ENCODE measurements around the gene TDRD7.

The TDRD7 gene

GRCh38 chr9:97427885-97428284, 16.0 kb downstream of the TDRD7 start:
- H3K4me3 ChIP-seq (ENCODE audit: low read depth, low read length), result no peak overlapping the region
- H3K36me3 ChIP-seq (ENCODE audit: control insufficient read depth, insufficient read depth, low read length), result no peaks in the 10 kb centered on the region
- no peak overlapping the region for H2AFZ ChIP-seq
- no peaks in the 10 kb centered on the region for H3K9me3 ChIP-seq (ENCODE audit: control insufficient read depth, low read length)
- H3K27me3 ChIP-seq (ENCODE audit: control insufficient read depth, insufficient read depth, low read length), result no peaks in the 10 kb centered on the region
- H3K27ac ChIP-seq, result no peak overlapping the region
- H3K4me1 ChIP-seq, result no peaks in the 10 kb centered on the region
- no peak for TF ChIP-seq CTCF (IDR thresholded peaks at IDR 0.05)
- peaks cover 4% of the 10 kb centered on the region for H3K79me2 ChIP-seq
- no peak overlapping the region for H3K4me2 ChIP-seq (ENCODE audit: low read length)
- no peak overlapping the region for H3K9ac ChIP-seq

GRCh38 chr9:97430316-97431043, 18.6 kb downstream of the TDRD7 start:
- Histone ChIP-seq H3K79me2 (peaks cover 4% of the 10 kb centered on the region), H2AFZ (no peak overlapping the region), H3K4me1 (no peaks in the 10 kb centered on the region), H3K9me3 (ENCODE audit: control insufficient read depth, low read length) (no peaks in the 10 kb centered on the region), H3K9ac (no peak overlapping the region), H3K27ac (no peak overlapping the region), H3K4me3 (ENCODE audit: low read depth, low read length) (no peak overlapping the region), H3K27me3 (ENCODE audit: control insufficient read depth, insufficient read depth, low read length) (no peaks in the 10 kb centered on the region), H3K4me2 (ENCODE audit: low read length) (no peak overlapping the region), H3K36me3 (ENCODE audit: control insufficient read depth, insufficient read depth, low read length) (no peaks in the 10 kb centered on the region)
- no peak for TF ChIP-seq CTCF (IDR thresholded peaks at IDR 0.05)

GRCh38 chr9:97431044-97431441, 19.1 kb downstream of the TDRD7 start:
- Histone ChIP-seq H2AFZ (no peak overlapping the region), H3K79me2 (no peaks in the 10 kb centered on the region), H3K4me2 (ENCODE audit: low read length) (no peak overlapping the region), H3K36me3 (ENCODE audit: control insufficient read depth, insufficient read depth, low read length) (no peaks in the 10 kb centered on the region), H3K27ac (no peak overlapping the region), H3K9ac (no peak overlapping the region), H3K4me3 (ENCODE audit: low read depth, low read length) (no peak overlapping the region), H3K27me3 (ENCODE audit: control insufficient read depth, insufficient read depth, low read length) (no peaks in the 10 kb centered on the region), H3K9me3 (ENCODE audit: control insufficient read depth, low read length) (no peaks in the 10 kb centered on the region), H3K4me1 (no peaks in the 10 kb centered on the region)
- TF ChIP-seq CTCF (IDR thresholded peaks at IDR 0.05), result no peak

- no peak overlapping the region for H3K4me2 ChIP-seq (ENCODE audit: low read length)
- H3K79me2 ChIP-seq, result no peaks in the 10 kb centered on the region
- H3K36me3 ChIP-seq (ENCODE audit: control insufficient read depth, insufficient read depth, low read length), result no peaks in the 10 kb centered on the region
- no peaks in the 10 kb centered on the region for H3K27me3 ChIP-seq (ENCODE audit: control insufficient read depth, insufficient read depth, low read length)
- no peak overlapping the region for H3K4me3 ChIP-seq (ENCODE audit: low read depth, low read length)
- no peaks in the 10 kb centered on the region for H3K4me1 ChIP-seq
- H3K9me3 ChIP-seq (ENCODE audit: control insufficient read depth, low read length), result no peaks in the 10 kb centered on the region
- H3K9ac ChIP-seq, result no peak overlapping the region
- TF ChIP-seq CTCF (IDR thresholded peaks at IDR 0.05), result no peak
- no peak overlapping the region for H2AFZ ChIP-seq
- no peak overlapping the region for H3K27ac ChIP-seq
Observed at GRCh38 chr9:97431549-97432143, 19.8 kb downstream of the TDRD7 start.

All from parathyroid adenoma (tissue), 2 donors.